NK-92 (cell line): ENCODE results near the gene FARP1.

ENCODE experiments used
- DNase-seq: peaks from one replicate; lab custom pipeline; 2025; ENCODE audit not compliant: unreplicated experiment; lab: John Stamatoyannopoulos, UW

The FARP1 gene

GRCh38 chr13:98142380-98143156 is at the start of gene FARP1:
TSS of gene FARP1 (plus strand) at chr13:98143094. CDS start at chr13:98213243, 70,149 bp downstream.
- DNase-seq = no peak

- no peak for DNase-seq
Measured at GRCh38 chr13:98094678-98095266, 48.1 kb upstream of the FARP1 start.

GRCh38 chr13:98096059-98096458 is 46.8 kb upstream of the FARP1 start:
- no peak for DNase-seq

DNA sequence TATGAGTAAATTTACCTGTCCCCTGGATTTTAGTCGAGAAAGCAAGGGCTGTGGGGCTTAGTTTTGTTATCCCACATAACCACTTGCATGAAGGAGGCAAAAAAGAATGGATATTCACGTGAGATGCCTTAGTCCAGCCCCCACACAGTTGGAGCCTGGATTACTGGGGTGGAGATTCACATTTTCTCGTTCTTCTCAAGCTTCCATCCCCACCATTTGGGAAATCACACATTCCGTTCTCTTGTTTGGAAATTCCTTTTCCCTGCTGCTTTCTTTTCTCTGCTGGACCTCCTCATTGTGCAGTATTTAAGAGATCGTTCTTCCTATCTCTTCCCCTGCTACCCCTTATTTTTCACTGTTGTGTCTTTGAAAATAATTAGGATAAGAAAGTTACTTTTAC is 45.1 kb upstream of the FARP1 start:
- no peak for DNase-seq

DNA sequence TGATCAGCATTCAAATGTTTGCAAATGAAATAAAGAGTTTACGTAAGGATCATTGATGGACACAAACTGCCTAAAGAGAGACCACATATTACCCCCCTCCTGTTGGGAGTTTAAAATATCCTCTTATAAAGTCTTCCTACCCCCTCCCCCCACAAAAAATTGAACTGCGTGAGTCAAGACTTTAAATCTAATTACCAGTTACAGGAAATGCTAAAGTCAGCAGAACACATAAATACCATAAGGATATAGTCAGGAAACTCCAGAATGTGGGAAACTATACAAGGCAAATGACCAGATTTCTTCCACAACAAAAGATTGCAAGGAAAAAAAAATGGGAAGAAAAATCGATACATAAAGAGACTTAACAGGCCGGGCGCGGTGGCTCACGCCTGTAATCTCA is 44.4 kb upstream of the FARP1 start:
- DNase-seq = no peak

GRCh38 chr13:98099627-98100026 is 43.3 kb upstream of the FARP1 start:
- DNase-seq = no peak

- DNase-seq = no peak
Measured at GRCh38 chr13:98100481-98100880, 42.4 kb upstream of the FARP1 start.

- no peak for DNase-seq
Measured at GRCh38 chr13:98103531-98103930, 39.4 kb upstream of the FARP1 start.

DNA sequence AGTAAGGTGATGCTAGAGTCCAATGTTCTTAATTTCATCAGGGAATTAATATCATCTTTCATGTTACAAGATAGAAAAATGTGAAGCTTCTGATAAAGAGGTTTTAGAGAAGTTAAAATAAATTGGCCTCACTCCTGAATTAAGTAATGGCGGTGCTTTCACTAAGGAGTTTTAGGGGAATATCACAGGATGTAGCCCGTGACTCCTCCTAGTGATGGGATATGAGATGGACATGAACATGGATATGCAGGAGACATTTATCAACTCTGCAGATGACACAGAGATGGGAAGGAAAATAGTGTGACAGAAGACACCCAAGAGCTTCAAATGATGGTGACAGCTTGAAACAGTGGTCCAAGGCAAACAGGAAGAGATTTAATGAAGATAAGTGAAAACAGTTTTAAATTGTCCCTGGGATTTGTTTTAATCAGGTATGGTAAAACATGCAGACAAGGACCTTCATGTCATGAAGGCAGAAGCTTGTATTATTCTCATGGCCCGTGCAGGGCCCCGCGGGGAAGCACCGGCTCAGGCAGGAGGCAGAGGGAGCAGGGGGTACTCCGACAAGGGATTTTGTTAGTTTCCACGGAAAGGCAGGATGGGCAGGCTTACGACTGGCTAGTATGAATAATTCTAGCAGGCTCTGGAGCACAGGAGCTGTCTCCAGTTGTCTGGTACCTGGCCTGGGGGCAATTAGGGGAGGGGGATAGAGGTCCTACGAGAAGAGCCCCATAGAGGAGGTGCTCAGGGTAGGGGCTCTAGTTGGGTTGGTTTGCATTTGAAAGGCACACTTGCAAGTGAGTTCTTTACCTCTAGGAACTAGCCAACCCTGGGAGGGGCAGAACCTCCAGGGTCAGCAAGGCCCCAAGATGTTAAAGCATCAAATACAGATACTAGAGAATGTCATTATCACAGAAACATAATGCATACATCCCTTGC is 38.7 kb upstream of the FARP1 start:
- no peak for DNase-seq

- no peak for DNase-seq
Measured at GRCh38 chr13:98105929-98106336, 37.0 kb upstream of the FARP1 start.

DNA sequence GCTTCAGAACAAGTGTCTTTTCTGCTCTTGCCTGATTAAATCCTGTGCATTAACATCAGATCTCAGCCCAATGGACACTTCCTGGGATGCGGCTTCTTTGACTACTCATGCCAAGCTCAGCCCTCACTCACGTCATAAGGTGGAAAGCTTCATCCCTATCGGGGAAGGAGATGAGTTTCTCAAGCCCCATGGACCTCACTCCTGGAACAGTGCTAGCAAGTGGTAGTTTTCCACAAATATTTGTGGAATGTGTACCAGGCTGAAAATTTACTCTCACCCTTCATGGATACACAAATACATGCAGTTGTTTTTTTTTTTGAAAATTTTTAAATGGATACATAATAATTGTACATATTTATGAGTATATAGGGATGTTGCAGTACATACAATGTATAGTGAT is 34.6 kb upstream of the FARP1 start:
- no peak for DNase-seq

GRCh38 chr13:98109226-98109853 is 33.6 kb upstream of the FARP1 start:
- no peak for DNase-seq

GRCh38 chr13:98110749-98111148 is 32.1 kb upstream of the FARP1 start:
- DNase-seq = no peak

DNA sequence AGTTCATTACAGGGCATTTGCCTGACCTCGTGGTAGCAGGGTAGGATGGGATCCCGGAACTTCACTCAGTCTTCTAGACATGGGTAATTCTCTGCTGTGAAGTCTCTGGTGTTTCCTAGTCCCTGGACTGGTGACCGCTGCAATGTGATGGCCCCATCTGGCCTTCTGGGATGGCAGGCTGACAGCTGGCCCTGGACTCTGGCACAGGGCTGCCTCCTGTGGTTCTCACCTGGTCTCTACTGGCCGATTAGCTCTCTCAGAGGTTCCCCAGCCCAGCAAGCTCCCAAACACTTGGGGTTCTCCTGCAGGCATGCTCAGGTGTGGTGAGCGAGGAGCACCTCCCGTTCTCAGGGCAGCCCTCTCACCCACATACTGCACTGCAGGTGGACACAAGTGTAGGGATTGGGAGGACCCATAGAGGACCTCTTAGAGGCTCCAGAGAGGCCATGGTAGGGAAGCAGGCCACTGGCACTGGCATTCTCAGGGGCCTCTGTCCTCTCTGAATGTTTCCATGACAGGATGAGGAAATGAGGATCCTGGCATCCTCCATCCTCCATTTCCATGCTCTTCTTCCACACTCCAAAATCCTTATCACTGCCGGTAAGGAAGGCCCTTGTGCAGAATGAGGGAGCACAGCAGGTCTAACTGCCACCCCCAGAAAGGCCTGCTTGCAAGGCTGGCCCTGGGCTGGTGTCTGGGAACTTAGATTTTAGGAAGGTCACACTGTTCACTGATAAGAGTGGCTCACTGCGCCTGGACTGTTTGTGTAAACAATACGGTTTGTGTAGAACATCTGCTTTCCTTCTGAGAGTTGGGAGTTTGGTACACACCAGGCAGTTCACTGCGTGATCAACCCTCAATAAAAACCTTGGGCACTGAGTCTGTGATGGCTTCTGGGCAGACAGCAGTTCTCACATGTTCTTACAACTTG is 31.5 kb upstream of the FARP1 start:
- DNase-seq = no peak

DNA sequence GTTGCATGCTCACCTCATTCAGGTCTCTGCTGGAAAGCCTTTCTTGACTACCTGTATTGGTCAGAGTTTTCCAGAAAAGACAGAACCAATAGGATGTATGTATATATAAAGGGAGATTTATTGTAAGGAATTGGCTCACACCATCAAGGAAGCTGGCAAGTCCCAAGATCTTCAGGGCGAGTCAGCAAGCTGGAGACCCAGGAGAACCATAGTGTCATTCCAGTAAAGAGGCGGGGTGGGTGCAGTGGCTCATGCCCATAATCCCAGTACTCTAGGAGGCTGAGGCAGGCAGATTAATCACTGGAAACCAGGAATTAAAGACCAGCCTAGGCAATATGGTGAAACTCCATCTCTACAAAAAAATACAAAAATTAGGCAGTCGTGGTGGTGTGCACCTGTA is 30.4 kb upstream of the FARP1 start:
- DNase-seq = no peak

- no peak for DNase-seq
Measured at GRCh38 chr13:98118865-98119264, 24.0 kb upstream of the FARP1 start.

GRCh38 chr13:98123176-98123575 is 19.7 kb upstream of the FARP1 start:
- no peak for DNase-seq

DNA sequence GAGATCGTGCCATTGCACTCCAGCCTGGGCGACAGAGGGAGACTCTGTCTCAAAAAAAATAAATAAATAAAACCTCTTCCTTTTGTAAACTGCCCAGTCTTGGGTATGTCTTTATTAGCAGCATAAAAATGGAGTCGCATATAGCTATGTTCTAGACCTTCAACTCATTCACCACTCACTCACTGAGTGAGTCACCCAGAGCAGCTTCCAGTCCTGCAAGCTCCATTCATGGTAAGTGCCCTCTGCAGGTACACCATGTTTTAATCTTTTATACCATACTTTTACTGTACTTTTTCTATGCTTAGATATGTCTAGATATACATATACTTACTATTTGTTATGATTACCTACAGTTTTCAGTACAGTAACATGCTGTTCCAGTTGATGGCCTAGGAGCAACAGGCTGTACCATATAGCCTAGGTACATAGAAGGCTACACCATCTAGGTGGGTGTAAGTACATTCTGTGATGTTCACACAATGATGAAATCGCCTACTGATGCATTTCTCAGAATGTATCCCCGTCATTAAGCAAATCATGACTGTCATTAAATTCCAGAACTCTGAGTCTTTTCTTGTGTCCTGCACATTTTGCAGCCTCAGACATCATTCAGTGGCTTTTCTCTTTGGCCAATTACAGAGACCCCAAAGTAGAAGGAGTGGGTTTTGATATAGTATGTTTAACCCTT is 13.7 kb upstream of the FARP1 start:
- no peak for DNase-seq

GRCh38 chr13:98133946-98134345 is 8.9 kb upstream of the FARP1 start:
- no peak for DNase-seq

DNA sequence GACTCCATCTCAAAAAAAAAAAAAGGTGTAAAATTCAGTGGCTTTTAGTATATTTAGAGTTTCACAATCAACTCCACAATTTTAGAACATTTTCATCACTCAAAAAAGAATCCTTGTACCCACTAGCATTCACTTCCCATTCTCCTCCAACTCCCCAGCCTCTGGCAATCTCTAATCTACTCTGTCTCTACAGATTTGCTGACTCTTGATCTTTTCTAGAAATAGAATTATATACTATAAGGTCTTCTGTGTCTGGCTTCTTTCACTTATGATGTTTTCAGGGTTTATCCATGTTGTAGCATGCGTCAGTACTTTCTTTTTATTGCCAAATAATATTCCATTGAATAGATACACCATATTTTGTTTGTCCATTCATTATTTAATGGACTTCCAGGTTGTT is 8.0 kb upstream of the FARP1 start:
- no peak for DNase-seq
